ENCODE results near the gene MPV17L2.

GRCh38 chr19:18225702-18226468 lies 32.9 kb downstream of the MPV17L2 start, which contains the start of gene PDE4C:
- no peak for TF ChIP-seq CTCF (IDR thresholded peaks at IDR 0.05)
- no peak for TF ChIP-seq POLR2A (IDR thresholded peaks at IDR 0.05)

All from adrenal gland (tissue), 5 donors.